ENCODE measurements around the gene UBA5. TPM values are rescaled to one million over a fixed set of nuclear protein-coding genes. Genes with fewer than 3 reads are reported as not detected.

The UBA5 gene
- total RNA-seq, 4 donors from 2014 or later, result 22.6 to 41.8 (median 27.2) TPM

DNA sequence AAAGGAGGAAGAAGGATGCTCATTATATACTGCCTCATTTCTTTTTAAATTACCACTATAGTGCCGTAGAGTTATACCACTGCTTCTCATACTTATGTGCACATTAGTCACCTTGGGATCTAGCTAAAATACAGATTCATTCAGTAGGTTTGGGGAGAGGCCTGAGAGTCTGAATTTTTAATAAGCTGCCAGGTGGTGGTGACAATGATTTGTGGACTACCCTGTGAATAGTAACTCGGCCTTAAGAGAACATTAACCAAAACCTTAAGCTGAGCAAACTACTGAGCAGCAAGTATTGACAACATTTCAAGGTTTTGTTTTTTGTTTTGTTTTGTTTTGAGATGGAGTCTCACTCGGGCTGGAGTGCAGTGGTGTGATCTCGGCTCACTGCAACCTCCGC, 19.8 kb downstream of the UBA5 start:
- no peak for DNase-seq (ENCODE audit: low spot score)
- TF ChIP-seq, protein P1, sequence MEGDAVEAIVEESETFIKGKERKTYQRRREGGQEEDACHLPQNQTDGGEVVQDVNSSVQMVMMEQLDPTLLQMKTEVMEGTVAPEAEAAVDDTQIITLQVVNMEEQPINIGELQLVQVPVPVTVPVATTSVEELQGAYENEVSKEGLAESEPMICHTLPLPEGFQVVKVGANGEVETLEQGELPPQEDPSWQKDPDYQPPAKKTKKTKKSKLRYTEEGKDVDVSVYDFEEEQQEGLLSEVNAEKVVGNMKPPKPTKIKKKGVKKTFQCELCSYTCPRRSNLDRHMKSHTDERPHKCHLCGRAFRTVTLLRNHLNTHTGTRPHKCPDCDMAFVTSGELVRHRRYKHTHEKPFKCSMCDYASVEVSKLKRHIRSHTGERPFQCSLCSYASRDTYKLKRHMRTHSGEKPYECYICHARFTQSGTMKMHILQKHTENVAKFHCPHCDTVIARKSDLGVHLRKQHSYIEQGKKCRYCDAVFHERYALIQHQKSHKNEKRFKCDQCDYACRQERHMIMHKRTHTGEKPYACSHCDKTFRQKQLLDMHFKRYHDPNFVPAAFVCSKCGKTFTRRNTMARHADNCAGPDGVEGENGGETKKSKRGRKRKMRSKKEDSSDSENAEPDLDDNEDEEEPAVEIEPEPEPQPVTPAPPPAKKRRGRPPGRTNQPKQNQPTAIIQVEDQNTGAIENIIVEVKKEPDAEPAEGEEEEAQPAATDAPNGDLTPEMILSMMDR (IDR thresholded peaks at IDR 0.05), result no peak
- no peak for ATAC-seq (ENCODE audit: low FRiP score)

DNA sequence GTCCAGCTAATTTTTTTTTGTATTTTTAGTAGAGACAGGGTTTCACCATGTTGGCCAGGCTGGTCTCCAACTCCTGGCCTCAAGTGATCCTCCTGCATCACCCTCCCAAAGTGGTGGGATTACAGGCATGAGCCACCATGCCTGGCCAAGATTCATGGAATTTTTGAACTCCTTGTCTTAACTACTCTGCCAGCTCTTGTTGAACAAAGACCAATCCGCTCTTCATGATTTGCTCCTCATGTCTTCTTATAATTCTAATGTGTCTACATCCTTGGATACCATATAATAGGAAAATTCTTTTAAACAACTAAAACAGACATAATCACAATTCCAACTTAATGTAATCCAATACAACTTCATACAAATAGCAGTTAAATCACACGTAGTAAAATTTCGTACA, 21.3 kb downstream of the UBA5 start:
- DNase-seq (ENCODE audit: low spot score), result no peak
- ATAC-seq (ENCODE audit: low FRiP score), result no peak
- TF ChIP-seq, protein P1 (IDR thresholded peaks at IDR 0.05), result no peak

DNA sequence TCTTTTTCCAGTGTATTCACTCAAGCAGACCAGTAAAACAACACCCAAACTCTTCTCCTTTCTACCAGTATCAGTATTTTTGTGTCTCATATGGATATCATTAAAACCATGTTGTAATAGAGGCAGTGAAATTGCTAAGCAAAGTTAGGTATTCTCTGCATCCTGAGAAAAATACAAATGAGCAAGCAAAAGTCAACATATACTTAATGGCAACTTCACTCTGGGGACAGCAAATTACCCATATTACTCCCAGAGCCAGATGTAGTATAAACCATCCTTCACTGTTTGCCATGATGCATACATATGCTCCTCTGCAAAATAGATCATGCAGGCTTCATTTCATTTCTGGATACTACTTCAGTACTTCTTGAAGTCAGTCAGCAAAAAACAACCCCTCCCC, 22.1 kb downstream of the UBA5 start:
- TF ChIP-seq, protein P1 (IDR thresholded peaks at IDR 0.05), result no peak
- no peak for ATAC-seq (ENCODE audit: low FRiP score)
- DNase-seq (ENCODE audit: low spot score), result no peak

DNA sequence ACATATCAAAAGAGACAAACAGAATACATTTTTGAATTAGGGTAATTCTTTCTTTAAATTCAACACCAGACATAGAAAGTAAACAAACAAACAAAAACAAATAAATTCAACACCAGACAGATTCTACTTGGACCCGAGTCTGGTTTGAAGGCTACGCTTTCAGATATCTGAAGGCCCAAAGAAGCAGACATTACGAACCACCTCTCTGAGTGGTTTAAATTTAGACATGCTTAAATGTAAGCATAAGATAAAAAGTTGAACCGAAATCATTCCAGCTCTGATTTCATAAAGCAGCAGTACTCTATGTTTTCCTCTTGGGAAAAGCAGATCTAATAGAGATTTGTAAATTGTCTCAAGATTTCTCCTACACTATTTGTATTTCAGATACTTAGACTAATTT, 29.9 kb downstream of the UBA5 start:
- TF ChIP-seq, protein P1 (IDR thresholded peaks at IDR 0.05), result no peak
- ATAC-seq (ENCODE audit: low FRiP score) (no peak), DNase-seq (ENCODE audit: low spot score) (no peak)

DNA sequence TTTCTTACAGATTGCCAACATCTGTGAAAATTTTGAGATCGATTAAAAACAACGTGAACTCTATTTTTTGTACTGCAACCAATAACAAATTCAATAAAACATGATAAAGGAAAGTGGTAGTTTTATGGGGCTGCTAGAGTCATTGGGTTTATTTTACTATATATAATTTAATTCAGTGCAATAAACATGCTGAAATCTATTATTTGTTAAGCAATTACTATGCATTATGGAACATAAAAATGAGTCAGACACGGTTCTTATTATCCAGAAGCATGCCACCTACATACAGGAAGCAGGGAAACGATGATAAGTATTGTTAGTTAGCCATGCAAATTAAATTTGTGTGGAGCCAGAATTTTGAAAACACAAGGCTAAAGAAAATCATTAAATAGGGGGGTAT, 34.9 kb downstream of the UBA5 start:
- TF ChIP-seq, protein P1 (IDR thresholded peaks at IDR 0.05), result no peak
- ATAC-seq (ENCODE audit: low FRiP score) (no peak), DNase-seq (ENCODE audit: low spot score) (no peak)

DNA sequence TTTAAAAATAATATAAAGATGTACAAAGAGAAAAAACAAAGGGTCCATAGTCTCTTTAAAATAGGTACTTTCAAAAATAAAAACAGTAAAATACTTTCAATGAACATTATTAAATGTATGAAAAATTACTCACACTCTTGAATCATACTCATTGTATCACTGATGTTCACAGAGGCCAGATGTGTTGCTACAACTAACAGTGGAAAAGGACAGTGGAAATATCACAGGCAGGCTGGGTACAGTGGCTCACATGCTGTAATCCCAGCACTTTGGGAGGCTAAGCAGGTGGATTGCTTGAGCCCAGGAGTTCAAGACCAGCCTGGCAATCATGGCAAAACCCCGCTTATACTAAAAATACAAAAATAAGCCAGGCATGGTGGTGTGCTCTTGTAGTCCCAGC, 35.3 kb downstream of the UBA5 start:
- no peak for ATAC-seq (ENCODE audit: low FRiP score)
- DNase-seq (ENCODE audit: low spot score), result no peak
- TF ChIP-seq, protein P1 (IDR thresholded peaks at IDR 0.05), result no peak

DNA sequence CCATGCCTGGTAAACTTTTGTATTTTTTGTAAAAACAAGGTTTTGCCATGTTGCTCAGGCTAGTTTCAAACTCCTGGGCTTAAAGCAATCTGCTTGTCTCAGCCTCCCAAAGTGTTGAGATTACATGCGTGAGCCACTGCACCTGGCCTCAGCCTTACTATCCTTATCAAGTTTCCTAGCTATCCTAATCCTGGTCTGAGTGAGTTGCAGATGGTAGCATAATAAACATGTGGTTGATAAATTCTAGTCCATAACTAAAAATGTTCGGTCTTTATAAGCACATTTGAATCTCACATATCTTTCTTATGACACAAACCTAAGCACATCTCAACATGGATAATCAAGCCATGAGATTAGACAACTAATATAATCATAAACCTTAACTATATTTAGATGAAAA, 43.6 kb downstream of the UBA5 start:
- TF ChIP-seq, protein P1 (IDR thresholded peaks at IDR 0.05), result no peak
- no peak for ATAC-seq (ENCODE audit: low FRiP score)
- no peak for DNase-seq (ENCODE audit: low spot score)

All from omental fat pad (tissue), 4 donors.